OCI-LY3 (cell line): ENCODE results near the gene TF.

Experiments used
- CTCF ChIP-seq: fragments of 200-600, 300-600 bp; sonication (generic); IDR thresholded peaks from 2 replicates; pipeline ENCODE4 v1.5.1; 2014; ENCODE audit warnings: antibody characterized with exemption, low read length, low read depth
- EZH2phosphoT487 ChIP-seq: fragments of 200-600 bp; shearing (Covaris generic); IDR thresholded peaks from 2 replicates; pipeline ENCODE4 v1.6.1; 2018; ENCODE audit warnings: antibody characterized with exemption, mixed run types, low read depth

- TF ChIP-seq CTCF (no peak), EZH2phosphoT487 (no peak)
These were observed 87.9 kb downstream of the TF start for GRCh38 chr3:133833880-133834620.
